ENCODE measurements around the gene GUCY1A2.

DNA sequence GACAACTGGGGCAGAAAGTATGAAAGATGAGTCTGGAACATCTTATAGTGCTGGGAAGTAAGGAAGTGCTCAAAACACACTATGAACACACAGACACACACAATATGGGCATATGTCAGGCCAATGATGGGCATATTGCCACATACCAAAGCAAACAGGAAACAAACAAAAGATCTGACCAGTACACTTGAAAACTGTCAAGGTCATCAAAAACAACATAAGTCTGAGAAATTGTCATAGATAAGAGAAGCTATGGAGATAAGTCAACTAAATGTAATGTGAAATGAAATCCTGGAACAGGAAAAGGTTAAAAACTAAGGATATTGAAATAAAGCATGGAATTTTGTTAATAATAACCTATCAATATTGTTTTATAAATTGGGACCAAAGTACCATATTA lies 46.4 kb downstream of the GUCY1A2 start:
- no peak for TF ChIP-seq CTCF (IDR thresholded peaks at IDR 0.05)
- no peak for TF ChIP-seq POLR2A (IDR thresholded peaks at IDR 0.05)
